ENCODE results near the gene CPEB3. TPM values are rescaled to one million over a fixed set of nuclear protein-coding genes. Genes with fewer than 3 reads are reported as not detected.
"Not testable (repeated sequence)": the region's sequence is repeated elsewhere in the genome, so short reads cannot be mapped to it uniquely, and the experiment has no call there.

The CPEB3 gene
- polyA plus RNA-seq, 10 donors: 2.4 to 4.2 (median 3.5) TPM

DNA sequence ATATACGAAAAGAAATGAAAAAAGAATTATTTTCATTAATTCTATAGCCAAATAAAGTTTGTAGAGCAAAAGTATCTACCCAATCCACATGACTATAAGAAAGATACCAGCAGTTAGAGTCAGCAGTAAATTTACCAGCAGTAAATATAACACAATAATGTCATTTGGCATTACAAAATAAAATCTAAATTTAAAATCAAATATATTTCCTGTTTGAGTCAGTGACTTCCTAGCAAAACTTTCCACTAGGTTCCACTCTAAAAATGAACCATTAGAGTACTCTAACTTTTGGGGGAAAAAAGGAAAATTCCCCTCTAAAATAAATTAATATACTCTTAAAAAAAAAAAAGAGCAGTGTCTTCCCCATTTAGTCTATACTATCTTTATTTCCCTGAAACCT is 144.8 kb downstream of the CPEB3 start:
- DNase-seq: no peak

DNA sequence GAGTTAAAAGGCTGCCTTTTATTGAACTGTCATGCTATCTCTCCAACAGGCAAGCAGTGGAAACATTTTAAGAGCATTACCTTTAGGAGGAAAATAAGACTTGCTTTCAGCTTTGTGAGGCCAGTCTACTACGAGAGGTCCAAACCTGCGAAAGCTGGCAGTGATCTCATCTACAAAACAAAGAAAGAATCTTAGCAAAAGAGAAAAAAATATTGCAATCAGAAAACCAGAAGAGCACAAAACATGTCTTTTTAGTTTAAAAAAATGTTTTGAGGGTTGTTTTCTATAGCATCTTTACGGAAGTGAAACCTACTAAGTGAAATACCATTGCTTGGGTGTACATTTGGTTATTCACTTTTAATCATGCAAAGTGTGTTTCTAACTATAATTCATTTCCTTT is 147.9 kb downstream of the CPEB3 start:
- DNase-seq: peak in 1 of 3 donors; percentile 28

DNA sequence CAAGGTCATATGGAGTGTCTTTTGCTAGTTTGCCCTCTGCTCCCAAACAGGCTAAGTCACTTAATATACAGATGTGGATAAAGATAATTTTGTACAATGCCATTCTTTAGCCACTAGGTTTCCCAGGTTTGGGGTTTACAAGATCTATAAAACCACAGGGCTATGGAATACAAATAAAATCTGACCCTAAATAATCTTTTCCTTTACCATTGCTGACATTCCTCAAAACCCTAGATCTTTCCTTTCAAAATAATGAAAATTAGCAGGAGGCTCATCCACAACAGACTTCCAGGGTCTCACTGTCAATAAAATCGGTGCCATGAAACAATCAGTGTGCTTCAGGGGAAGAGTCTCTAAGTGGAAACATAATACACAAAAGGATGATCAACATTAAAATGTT is 148.4 kb downstream of the CPEB3 start:
- no peak for DNase-seq

DNA sequence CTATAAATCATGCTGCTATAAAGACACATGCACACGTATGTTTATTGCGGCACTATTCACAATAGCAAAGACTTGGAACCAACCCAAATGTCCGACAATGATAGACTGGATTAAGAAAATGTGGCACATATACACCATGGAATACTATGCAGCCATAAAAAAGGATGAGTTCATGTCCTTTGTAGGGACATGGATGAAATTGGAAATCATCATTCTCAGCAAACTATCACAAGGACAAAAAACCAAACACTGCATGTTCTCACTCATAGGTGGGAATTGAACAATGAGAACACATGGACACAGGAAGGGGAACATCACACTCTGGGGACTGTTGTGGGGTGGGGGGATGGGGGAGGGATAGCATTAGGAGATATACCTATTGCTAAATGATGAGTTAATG is 149.7 kb downstream of the CPEB3 start:
- DNase-seq: not testable (repeated sequence)

DNA sequence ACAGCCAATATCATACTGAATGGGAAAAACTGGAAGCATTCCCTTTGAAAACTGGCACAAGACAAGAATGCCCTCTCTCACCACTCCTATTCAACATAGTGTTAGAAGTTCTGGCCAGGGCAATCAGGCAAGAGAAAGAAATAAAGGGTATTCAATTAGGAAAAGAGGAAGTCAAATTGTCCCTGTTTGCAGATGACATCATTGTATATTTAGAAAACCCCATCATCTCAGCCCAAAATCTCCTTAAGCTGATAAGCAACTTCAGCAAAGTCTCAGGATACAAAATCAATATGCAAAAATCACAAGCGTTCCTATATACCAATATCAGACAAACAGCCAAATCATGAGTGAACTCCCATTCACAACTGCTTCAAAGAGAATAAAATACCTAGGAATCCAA is 156.8 kb downstream of the CPEB3 start:
- DNase-seq: not testable (repeated sequence)

GRCh38 chr10:92131275-92131820 is 159.5 kb downstream of the CPEB3 start:
- no peak for DNase-seq

GRCh38 chr10:92130622-92131274 is 160.1 kb downstream of the CPEB3 start:
- no peak for DNase-seq

DNA sequence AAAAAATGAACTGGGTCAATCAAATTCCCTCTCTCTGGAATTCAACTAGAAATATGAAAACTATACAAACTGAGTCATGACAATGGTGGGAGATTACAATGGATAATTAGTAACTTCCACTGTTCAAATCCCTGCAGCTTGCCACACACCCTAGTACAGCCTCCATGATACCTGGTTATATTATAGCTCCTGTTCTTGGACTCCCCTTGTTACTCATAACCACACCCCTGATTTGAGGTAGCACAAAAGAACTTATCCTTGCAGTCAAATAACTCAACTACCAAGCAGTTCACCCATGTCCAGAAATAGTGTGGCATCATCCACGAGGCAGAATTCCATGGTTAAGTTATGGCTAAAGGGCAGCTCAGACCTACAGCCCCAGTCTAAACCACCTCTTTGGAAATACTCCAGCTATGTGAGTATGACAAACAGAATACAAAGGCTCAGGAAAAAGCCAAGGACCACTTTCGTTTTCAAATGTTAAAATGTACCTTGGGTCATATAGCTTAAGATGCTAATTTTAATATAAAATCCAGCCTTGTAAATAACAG is 164.7 kb downstream of the CPEB3 start:
- no peak for DNase-seq

GRCh38 chr10:92125144-92125543 is 165.7 kb downstream of the CPEB3 start:
- peak in 1 of 3 donors; percentile 46 for DNase-seq

DNA sequence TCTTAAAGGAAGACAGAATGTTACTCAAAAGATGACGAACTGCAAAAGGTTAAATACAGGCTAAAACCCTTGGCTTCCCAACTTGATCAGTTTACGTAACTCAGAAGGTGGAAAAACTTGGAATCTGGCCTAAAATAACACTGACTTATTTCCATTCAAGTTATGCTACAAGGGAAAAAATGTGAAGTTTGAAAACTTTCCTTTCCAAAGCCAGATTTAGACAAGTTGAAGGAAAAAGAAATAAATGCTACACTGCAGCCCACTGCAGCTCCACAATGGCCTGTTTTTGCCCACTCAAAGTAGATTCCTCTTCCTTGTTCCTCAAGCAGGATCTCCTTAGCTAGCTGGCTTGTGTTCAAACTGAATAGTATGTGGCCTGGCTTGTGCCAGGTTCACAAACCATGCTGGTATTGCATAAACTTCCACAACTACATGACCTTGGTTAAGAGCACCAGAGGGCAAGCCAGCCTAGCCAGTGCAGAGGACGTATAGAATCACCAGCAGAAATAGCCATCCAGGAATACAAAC is 166.2 kb downstream of the CPEB3 start:
- DNase-seq: peak; percentile 51 to 78 (median 66)

DNA sequence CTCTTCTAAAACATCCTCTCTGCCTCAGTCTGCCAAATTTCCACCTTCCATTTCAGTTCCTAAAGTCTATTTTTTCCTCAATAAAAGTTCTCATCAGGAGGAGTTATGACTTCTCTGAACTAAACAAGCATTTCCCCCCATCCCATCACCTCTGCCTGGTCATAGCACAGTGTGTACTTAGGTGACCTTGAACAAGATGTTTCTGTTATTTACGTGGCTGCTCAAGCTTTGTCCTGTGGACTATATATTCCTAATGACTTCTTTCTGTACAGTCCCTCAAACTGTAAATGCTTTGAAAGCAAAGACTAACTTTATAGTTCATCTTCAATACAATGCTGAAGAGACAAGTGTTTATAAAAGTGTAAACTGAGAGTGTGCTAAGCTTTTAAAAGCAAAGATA is 166.9 kb downstream of the CPEB3 start:
- no peak for DNase-seq

GRCh38 chr10:92122941-92123450 is 167.9 kb downstream of the CPEB3 start:
- no peak for DNase-seq

GRCh38 chr10:92121686-92122492 is 169.0 kb downstream of the CPEB3 start:
- DNase-seq: no peak

DNA sequence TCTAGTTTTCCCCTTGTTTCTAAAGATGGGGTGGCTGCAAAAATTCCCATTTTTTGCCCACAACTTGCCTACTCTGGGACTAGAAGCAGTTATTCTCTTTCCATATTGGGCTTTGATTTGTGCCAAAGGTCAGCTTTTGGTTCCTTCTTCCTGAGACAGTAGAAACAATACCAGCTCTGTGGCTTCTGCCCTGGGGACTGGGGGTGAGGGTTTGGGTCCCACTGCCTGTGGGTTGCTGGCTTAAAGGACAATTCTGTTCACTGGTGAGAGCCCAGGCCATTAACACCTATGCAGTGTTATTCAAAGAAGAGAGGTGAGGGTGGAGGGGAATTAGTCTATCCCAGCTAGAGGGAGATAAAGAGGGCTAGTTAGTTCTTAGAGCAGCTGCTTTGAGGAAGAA is 171.5 kb downstream of the CPEB3 start:
- no peak for DNase-seq

DNA sequence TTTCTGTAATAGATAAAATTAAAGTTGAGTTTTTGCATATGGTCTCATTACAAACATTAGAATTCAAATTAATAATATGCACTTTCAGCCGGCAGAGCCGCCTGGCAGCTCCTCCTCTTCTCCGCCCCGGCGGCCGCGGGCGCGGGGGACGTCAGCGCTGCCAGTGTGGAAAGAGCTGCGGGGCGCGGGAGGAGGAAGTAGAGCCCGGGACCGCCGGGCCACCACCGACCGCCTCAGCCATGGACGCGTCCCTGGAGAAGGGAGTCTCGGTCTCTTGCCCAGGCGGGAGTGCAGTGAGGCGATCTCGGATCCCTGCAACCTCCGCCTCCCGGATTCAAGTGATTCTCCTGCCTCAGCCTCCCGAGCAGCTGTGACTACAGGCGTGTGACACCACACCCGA is 176.0 kb downstream of the CPEB3 start:
- DNase-seq: not testable (repeated sequence)

- no peak for DNase-seq
Observed at GRCh38 chr10:92113911-92114600, 176.8 kb downstream of the CPEB3 start.

DNA sequence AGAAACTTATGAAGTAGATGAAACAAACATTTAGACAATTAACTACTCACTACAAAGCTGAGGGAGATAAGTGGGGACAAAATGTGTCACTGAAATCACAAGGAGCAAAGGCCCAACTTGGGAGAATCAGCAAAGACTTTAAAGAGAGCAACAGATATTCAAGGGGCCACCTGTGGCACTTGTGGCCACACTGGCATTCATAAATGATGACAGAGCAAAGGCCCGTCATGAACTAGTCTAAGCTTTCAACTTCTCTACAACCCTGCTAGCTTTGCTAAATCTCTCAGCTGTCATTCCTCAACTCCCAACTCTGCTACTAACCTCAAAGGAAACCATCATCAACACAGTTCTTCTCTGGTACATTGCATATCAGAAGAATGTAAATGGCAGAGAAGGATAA is 178.4 kb downstream of the CPEB3 start:
- no peak for DNase-seq

DNA sequence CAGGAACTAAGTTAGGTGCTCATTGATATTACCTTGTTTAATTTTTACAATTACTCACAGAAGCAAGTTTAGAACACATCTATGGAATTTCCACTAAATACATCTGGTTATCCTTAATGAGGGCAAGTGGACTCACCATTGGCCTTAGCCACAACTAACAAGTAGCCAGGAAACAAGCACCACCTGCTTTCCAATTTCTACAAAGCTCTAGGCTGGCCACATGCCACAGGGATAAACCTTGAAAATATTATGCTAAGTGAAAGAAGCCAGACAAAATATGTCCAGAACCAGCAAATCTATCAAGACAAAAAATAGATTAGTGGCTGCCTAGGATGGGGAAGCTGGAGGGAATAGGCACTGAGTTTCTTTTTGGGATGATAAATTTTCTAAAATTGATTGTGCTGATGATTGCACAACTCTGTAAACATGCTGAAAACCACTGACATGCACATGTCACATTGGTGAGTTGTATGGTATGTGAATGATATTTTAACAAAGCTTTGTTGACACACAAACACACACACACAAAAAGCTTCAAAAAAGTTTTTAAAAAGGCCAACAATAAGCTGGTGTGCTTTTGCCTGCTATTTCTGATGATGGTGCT is 179.4 kb downstream of the CPEB3 start:
- no peak for DNase-seq

DNA sequence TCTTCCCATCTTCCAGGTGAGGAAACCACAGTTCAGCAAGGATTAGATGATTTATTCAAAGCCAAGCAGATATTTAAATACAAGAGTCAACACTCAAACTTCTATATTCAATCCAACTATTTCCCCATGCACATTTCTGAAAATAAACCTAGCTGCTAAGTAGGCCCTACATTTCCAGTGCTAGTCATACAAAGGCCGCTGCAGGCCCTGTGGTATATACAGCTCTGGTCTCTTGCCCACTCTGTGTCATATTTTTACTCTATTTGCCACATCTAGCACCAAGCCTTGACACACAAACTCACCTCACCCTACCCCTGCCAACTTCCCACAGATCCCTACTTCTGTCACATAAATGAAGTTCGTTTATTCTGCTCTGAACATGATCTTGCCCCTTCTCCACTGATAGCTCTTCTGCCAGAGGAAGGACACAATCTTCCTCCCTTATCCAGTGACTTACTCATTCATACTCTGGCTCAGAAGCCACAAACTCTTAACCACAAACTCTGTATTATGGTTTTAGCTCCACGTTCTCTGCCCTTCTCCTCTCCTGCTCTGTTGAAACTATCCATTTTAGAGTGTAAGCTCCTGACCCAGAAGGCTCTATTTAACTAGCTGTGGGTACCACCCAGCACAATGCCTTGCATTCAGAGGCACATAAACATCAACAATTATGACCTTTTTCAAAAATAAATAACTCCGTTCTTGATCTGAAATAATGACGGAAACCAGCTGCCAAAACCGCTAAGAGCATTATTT is 180.7 kb downstream of the CPEB3 start:
- DNase-seq: no peak

DNA sequence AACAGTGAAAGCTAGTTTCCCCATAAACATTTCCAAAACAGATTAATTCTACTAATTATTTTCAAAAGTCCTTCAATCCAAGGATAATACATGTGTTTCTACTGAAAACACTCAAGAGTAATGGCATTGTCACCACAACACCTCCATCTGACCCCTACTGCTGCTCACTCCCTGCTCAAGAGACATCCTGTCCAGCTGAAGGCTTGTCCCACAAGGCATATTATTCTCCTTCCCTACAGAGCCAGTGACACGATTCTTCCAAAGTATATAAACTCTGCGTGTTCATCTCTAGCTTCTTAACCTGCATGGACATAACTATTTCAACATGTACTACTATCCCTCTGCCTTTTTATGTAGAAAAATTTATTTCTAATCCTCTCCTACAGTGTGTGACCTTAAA is 182.1 kb downstream of the CPEB3 start:
- DNase-seq: peak in 1 of 3 donors; percentile 30
